Measurements from ENCODE around the gene EIF4ENIF1.

Gene EIF4ENIF1, protein sequence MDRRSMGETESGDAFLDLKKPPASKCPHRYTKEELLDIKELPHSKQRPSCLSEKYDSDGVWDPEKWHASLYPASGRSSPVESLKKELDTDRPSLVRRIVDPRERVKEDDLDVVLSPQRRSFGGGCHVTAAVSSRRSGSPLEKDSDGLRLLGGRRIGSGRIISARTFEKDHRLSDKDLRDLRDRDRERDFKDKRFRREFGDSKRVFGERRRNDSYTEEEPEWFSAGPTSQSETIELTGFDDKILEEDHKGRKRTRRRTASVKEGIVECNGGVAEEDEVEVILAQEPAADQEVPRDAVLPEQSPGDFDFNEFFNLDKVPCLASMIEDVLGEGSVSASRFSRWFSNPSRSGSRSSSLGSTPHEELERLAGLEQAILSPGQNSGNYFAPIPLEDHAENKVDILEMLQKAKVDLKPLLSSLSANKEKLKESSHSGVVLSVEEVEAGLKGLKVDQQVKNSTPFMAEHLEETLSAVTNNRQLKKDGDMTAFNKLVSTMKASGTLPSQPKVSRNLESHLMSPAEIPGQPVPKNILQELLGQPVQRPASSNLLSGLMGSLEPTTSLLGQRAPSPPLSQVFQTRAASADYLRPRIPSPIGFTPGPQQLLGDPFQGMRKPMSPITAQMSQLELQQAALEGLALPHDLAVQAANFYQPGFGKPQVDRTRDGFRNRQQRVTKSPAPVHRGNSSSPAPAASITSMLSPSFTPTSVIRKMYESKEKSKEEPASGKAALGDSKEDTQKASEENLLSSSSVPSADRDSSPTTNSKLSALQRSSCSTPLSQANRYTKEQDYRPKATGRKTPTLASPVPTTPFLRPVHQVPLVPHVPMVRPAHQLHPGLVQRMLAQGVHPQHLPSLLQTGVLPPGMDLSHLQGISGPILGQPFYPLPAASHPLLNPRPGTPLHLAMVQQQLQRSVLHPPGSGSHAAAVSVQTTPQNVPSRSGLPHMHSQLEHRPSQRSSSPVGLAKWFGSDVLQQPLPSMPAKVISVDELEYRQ

DNA sequence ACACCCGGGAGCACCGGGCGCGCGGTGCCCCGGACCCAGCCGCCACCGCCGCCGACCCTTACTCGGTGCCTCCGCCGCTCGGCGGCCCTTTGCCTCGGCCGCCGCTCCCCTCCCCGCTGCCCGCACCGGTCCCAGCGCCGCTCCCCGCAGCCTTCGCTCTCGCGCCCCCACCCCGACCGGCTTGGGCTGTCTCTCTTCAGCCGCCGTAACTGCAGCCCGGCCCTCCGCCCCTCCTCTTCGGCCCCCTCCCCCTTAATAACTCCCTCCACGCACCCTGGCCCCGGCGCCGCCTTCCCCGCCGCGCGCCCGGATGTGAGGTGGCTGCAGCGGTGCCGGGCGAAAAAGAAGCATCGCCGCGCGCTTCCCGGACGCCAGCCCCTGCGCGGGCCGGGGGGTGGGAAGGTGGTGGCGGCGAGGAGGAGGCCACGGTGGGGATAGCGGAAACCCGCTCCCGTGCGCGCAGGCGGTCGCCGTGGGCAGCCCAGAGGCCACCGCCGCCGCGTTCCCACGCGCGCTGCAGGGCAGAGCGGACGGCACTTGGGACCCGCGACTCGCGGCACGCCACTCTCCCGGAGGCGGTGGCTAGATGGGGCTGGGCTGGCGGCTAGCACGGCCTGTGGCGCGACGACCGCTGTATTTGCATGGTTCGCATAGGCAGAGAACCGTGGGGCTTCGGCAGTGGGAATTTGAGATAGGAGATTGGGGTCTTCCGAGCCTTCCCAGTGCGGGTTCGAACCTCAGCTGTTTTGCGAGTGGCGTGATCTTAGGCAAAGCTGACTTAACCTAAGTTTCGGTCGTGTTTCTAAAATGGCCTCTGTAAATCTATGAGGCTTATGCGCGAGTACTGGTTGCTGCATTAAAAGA lies at the start of gene EIF4ENIF1:
Gene EIF4ENIF1, minus strand, starts transcription at position 211 of the 864 bp plus-strand sequence. CDS start 1,124 bp downstream, outside the sequence.
- Histone ChIP-seq H3K4me3 (ENCODE audit: severe bottlenecking) (peak within 1 kb of the TSS; percentile 74), H3K36me3 (ENCODE audit: low read depth) (peaks cover 29% of the 10 kb centered on the region), H3K27me3 (ENCODE audit: insufficient read depth, poor library complexity, severe bottlenecking) (no peaks in the 10 kb centered on the region), H3K9me3 (ENCODE audit: severe bottlenecking) (no peaks in the 10 kb centered on the region), H3K27ac (ENCODE audit: poor library complexity, severe bottlenecking) (peak within 1 kb of the TSS; percentile 78), H3K4me1 (ENCODE audit: insufficient read depth, poor library complexity, severe bottlenecking) (no peaks in the 10 kb centered on the region)
- peak; percentile 77 for ATAC-seq (ENCODE audit: low read depth)
- TF ChIP-seq, protein P1, sequence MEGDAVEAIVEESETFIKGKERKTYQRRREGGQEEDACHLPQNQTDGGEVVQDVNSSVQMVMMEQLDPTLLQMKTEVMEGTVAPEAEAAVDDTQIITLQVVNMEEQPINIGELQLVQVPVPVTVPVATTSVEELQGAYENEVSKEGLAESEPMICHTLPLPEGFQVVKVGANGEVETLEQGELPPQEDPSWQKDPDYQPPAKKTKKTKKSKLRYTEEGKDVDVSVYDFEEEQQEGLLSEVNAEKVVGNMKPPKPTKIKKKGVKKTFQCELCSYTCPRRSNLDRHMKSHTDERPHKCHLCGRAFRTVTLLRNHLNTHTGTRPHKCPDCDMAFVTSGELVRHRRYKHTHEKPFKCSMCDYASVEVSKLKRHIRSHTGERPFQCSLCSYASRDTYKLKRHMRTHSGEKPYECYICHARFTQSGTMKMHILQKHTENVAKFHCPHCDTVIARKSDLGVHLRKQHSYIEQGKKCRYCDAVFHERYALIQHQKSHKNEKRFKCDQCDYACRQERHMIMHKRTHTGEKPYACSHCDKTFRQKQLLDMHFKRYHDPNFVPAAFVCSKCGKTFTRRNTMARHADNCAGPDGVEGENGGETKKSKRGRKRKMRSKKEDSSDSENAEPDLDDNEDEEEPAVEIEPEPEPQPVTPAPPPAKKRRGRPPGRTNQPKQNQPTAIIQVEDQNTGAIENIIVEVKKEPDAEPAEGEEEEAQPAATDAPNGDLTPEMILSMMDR (IDR thresholded peaks at IDR 0.05; ENCODE audit: poor library complexity, severe bottlenecking): no peak
- DNase-seq (ENCODE audit: low spot score): peak; percentile 82

DNA sequence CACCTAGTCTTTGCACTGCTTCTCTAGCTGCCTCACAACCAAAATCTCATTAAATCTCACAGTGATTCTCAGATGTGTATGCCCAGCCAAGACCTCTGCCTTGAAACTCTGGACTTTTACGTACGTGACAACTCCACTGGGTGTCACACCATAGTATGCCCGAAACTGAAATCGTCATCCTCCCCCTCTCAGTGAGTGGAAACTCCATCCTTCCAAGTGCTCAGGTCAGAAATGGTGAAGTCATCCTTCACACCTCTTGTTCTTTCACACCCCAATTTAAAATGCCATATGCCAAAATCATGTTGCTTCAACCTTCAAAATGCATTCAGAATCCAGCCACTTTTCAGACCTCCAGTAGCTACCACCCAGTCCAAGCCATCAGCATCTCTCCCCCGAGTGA lies 49.2 kb upstream of the EIF4ENIF1 start:
- ATAC-seq (ENCODE audit: low read depth): no peak
- Histone ChIP-seq H3K36me3 (ENCODE audit: low read depth) (no peaks in the 10 kb centered on the region), H3K9me3 (ENCODE audit: severe bottlenecking) (no peaks in the 10 kb centered on the region), H3K27me3 (ENCODE audit: insufficient read depth, poor library complexity, severe bottlenecking) (no peaks in the 10 kb centered on the region), H3K4me3 (ENCODE audit: severe bottlenecking) (no peak overlapping the region), H3K27ac (ENCODE audit: poor library complexity, severe bottlenecking) (no peak overlapping the region), H3K4me1 (ENCODE audit: insufficient read depth, poor library complexity, severe bottlenecking) (no peaks in the 10 kb centered on the region)
- DNase-seq (ENCODE audit: low spot score): no peak
- TF ChIP-seq, protein P1 (IDR thresholded peaks at IDR 0.05; ENCODE audit: poor library complexity, severe bottlenecking): no peak

DNA sequence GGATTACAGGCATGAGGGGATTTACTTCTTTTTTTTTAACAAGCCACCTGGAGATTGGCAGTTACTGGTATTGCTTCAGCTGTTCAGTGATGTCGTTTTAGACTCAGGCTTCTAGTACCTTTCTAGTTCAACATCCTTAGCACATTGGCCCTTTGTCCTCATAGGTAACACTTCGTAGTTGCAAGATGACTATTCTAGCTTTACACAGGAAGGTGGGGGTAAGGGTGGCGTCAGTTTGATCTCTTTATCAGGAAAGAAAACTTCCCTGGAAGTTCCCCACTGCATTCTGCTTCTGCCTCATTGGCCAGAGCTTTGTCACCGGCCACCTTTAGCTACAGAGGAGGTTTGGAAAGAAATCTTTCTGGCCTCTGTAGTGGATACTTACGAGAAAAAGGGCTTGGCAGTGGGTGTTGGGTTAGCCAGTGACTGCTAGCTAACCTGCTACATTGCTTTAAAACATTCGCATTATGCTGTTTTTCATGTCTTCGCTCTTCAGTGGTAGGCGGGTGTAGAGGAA lies 47.4 kb upstream of the EIF4ENIF1 start:
- Histone ChIP-seq H3K27ac (ENCODE audit: poor library complexity, severe bottlenecking) (no peak overlapping the region), H3K9me3 (ENCODE audit: severe bottlenecking) (no peaks in the 10 kb centered on the region), H3K4me3 (ENCODE audit: severe bottlenecking) (no peak overlapping the region), H3K36me3 (ENCODE audit: low read depth) (no peaks in the 10 kb centered on the region), H3K4me1 (ENCODE audit: insufficient read depth, poor library complexity, severe bottlenecking) (no peaks in the 10 kb centered on the region), H3K27me3 (ENCODE audit: insufficient read depth, poor library complexity, severe bottlenecking) (no peaks in the 10 kb centered on the region)
- no peak for ATAC-seq (ENCODE audit: low read depth)
- DNase-seq (ENCODE audit: low spot score): no peak
- TF ChIP-seq, protein P1 (IDR thresholded peaks at IDR 0.05; ENCODE audit: poor library complexity, severe bottlenecking): no peak

- no peak for DNase-seq (ENCODE audit: low spot score)
- Histone ChIP-seq H3K9me3 (ENCODE audit: severe bottlenecking) (no peaks in the 10 kb centered on the region), H3K4me3 (ENCODE audit: severe bottlenecking) (no peak overlapping the region), H3K36me3 (ENCODE audit: low read depth) (peaks cover 9% of the 10 kb centered on the region; the same call in 1 of the 2 replicates), H3K27me3 (ENCODE audit: insufficient read depth, poor library complexity, severe bottlenecking) (no peaks in the 10 kb centered on the region), H3K4me1 (ENCODE audit: insufficient read depth, poor library complexity, severe bottlenecking) (peaks cover 8% of the 10 kb centered on the region), H3K27ac (ENCODE audit: poor library complexity, severe bottlenecking) (no peak overlapping the region)
- no peak for ATAC-seq (ENCODE audit: low read depth)
- TF ChIP-seq, protein P1 (IDR thresholded peaks at IDR 0.05; ENCODE audit: poor library complexity, severe bottlenecking): no peak
These were observed 43.7 kb upstream of the EIF4ENIF1 start for GRCh38 chr22:31533374-31533773.

Measured in RWPE2 (cell line).